ENCODE results near the gene PALB2.

- no peak for TF ChIP-seq CTCF (IDR thresholded peaks at IDR 0.05)
- no peak for TF ChIP-seq POLR2A (IDR thresholded peaks at IDR 0.05)
- no peak for TF ChIP-seq POLR2AphosphoS5 (IDR thresholded peaks at IDR 0.05)
Observed at GRCh38 chr16:23607726-23608125, 33.4 kb downstream of the PALB2 start.

All from breast epithelium (tissue), 3 donors.